ENCODE measurements around the gene KCNG2. TPM values are rescaled to one million over a fixed set of nuclear protein-coding genes. Genes with fewer than 3 reads are reported as not detected.

The KCNG2 gene
- polyA plus RNA-seq, 1 experiment: 0.38 TPM

GRCh38 chr18:79935098-79935480 lies 137.4 kb downstream of the KCNG2 start:
- TF ChIP-seq, protein P1, sequence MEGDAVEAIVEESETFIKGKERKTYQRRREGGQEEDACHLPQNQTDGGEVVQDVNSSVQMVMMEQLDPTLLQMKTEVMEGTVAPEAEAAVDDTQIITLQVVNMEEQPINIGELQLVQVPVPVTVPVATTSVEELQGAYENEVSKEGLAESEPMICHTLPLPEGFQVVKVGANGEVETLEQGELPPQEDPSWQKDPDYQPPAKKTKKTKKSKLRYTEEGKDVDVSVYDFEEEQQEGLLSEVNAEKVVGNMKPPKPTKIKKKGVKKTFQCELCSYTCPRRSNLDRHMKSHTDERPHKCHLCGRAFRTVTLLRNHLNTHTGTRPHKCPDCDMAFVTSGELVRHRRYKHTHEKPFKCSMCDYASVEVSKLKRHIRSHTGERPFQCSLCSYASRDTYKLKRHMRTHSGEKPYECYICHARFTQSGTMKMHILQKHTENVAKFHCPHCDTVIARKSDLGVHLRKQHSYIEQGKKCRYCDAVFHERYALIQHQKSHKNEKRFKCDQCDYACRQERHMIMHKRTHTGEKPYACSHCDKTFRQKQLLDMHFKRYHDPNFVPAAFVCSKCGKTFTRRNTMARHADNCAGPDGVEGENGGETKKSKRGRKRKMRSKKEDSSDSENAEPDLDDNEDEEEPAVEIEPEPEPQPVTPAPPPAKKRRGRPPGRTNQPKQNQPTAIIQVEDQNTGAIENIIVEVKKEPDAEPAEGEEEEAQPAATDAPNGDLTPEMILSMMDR (IDR thresholded peaks at IDR 0.05; ENCODE audit: low read depth, low read length): no peak
- H3K27me3 ChIP-seq (ENCODE audit: control insufficient read depth, insufficient read depth, low read length): no peaks in the 10 kb centered on the region
- peaks cover 35% of the 10 kb centered on the region for H3K9me3 ChIP-seq (ENCODE audit: control insufficient read depth, insufficient read depth, low read length)
- H3K27ac ChIP-seq (ENCODE audit: low read depth, low read length): no peak overlapping the region
- CTCF ChIA-PET: no interaction called here
- H3K4me3 ChIP-seq (ENCODE audit: low read depth, low read length): no peak overlapping the region
- no peak for DNase-seq (ENCODE audit: low read depth, low spot score)
- POLR2A ChIA-PET: interaction anchor here (0.7 kb wide), 1 partner anchor 25 kb away, joined by 3 read pairs; no protein-coding TSS in a partner anchor

DNA sequence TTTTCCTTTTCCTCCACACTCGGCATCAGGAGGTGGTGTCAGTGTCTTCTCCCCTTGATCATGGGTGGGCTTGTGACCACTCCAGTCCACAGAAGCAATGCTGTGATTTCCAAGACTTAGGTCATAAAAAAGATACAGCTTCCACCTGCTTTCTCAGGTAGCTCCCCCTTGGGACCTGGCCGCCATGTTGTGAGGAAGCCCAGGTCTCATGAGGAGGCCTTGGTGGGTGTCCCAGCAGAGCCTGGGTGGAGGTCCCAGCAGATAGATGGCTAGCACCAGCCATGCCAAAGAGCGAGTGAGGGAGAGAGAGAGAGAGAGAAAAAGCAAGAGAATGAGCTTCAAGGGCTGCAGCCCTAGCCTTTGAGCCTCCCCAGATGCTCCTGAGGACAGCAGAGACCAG lies 137.8 kb downstream of the KCNG2 start:
- Histone ChIP-seq H3K4me3 (ENCODE audit: low read depth, low read length) (no peak overlapping the region), H3K27ac (ENCODE audit: low read depth, low read length) (no peak overlapping the region), H3K9me3 (ENCODE audit: control insufficient read depth, insufficient read depth, low read length) (peaks cover 35% of the 10 kb centered on the region), H3K27me3 (ENCODE audit: control insufficient read depth, insufficient read depth, low read length) (no peaks in the 10 kb centered on the region)
- POLR2A ChIA-PET: interaction anchor here (0.7 kb wide), 1 partner anchor 24 kb away, joined by 3 read pairs; no protein-coding TSS in a partner anchor
- no peak for DNase-seq (ENCODE audit: low read depth, low spot score)
- TF ChIP-seq, protein P1 (IDR thresholded peaks at IDR 0.05; ENCODE audit: low read depth, low read length): no peak
- CTCF ChIA-PET: no interaction called here

- TF ChIP-seq, protein P1 (IDR thresholded peaks at IDR 0.05; ENCODE audit: low read depth, low read length): no peak
These were observed 138.2 kb downstream of the KCNG2 start for GRCh38 chr18:79935925-79936324.

GRCh38 chr18:79936641-79937040 lies 138.9 kb downstream of the KCNG2 start:
- H3K27ac ChIP-seq (ENCODE audit: low read depth, low read length): no peak overlapping the region
- POLR2A ChIA-PET: no interaction called here
- TF ChIP-seq, protein P1 (IDR thresholded peaks at IDR 0.05; ENCODE audit: low read depth, low read length): no peak
- CTCF ChIA-PET: no interaction called here
- no peak overlapping the region for H3K4me3 ChIP-seq (ENCODE audit: low read depth, low read length)
- H3K9me3 ChIP-seq (ENCODE audit: control insufficient read depth, insufficient read depth, low read length): peaks cover 33% of the 10 kb centered on the region
- DNase-seq (ENCODE audit: low read depth, low spot score): no peak
- no peaks in the 10 kb centered on the region for H3K27me3 ChIP-seq (ENCODE audit: control insufficient read depth, insufficient read depth, low read length)

More at GRCh38 chr18:79935925-79936324, 138.2 kb downstream of the KCNG2 start:
- no peak for DNase-seq (ENCODE audit: low read depth, low spot score)
- Histone ChIP-seq H3K27me3 (ENCODE audit: control insufficient read depth, insufficient read depth, low read length) (no peaks in the 10 kb centered on the region), H3K4me3 (ENCODE audit: low read depth, low read length) (no peak overlapping the region), H3K9me3 (ENCODE audit: control insufficient read depth, insufficient read depth, low read length) (peaks cover 35% of the 10 kb centered on the region), H3K27ac (ENCODE audit: low read depth, low read length) (no peak overlapping the region)
- POLR2A ChIA-PET: no interaction called here
- CTCF ChIA-PET: no interaction called here

DNA sequence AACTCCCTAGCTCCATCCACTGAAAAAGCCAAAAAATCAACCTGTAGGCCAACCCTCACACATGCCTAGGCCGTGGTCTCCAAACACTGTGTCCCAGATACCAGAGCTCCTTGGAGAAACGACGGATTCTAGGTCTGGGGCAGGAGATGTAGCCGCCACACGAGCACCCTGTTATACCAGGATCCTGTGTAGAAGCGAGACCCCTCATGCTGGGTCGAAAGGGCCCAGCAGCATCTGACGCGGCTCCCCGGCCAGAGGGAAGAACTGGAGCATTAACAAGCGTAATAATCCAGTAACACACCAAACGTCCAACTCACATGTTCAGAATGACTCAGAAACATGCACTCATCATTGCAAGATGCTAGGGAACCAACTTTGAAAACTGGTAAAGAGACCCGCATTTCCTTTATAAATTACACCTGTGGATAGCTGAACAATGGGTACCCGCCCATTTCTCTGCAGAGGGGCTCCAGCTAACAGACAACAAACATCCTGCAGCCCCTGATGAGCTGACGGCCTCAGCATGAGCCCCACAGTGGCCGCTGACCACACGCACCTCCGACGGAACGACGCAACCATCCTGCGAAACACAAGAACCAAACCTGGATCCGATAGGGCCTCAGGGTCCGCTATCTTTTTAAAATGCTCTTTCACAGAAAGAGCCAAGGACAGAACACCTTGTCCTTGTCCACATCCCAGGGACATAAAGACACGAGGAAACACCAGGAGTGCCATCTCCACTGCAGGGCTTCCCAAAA lies 139.5 kb downstream of the KCNG2 start:
- Histone ChIP-seq H3K27ac (ENCODE audit: low read depth, low read length) (no peak overlapping the region), H3K27me3 (ENCODE audit: control insufficient read depth, insufficient read depth, low read length) (no peaks in the 10 kb centered on the region), H3K4me3 (ENCODE audit: low read depth, low read length) (no peak overlapping the region), H3K9me3 (ENCODE audit: control insufficient read depth, insufficient read depth, low read length) (peaks cover 31% of the 10 kb centered on the region)
- POLR2A ChIA-PET: no interaction called here
- CTCF ChIA-PET: no interaction called here
- no peak for DNase-seq (ENCODE audit: low read depth, low spot score)
- TF ChIP-seq, protein P1 (IDR thresholded peaks at IDR 0.05; ENCODE audit: low read depth, low read length): no peak

Measured in AG04450 (cell line).